GM12878 (cell line): Measurements from ENCODE around the gene PHF21B.
"Not testable (repeated sequence)": the region's sequence is repeated elsewhere in the genome, so short reads cannot be mapped to it uniquely, and the experiment has no call there.

ENCODE experiments used
- CEBPZ ChIP-seq: fragments of 150-350 bp; IDR thresholded peaks from 2 replicates; pipeline ENCODE4 v1.6.1; 2016; ENCODE audit warnings: low read depth, low read length
- CTCF ChIP-seq, 3 experiments: IDR thresholded peaks in 2 of 3; conservative IDR thresholded peaks in 1 of 3; 2 replicates each; pipeline ENCODE4 v1.5.1; 2011; ENCODE audit warnings: low read depth in 3 of 3, low read length in 3 of 3, mild to moderate bottlenecking in 3 of 3, control low read depth in 2 of 3, moderate library complexity in 2 of 3, inconsistent platforms in 1 of 3, mixed read lengths in 1 of 3; ENCODE audit not compliant: control insufficient read depth in 2 of 3, insufficient read depth in 1 of 3; ENCODE audit errors: extremely low read depth in 1 of 3
- ELK1 ChIP-seq: IDR thresholded peaks from 2 replicates; pipeline ENCODE4 v1.6.1; 2012; ENCODE audit warnings: low read depth, low read length, improper control_type of control experiment
- ESRRA ChIP-seq: IDR thresholded peaks from 2 replicates; pipeline ENCODE4 v1.6.1; 2012; ENCODE audit warnings: mild to moderate bottlenecking, low read length, improper control_type of control experiment
- KDM1A ChIP-seq: fragments of 200-600 bp; sonication (generic); IDR thresholded peaks from 2 replicates; pipeline ENCODE4 v1.6.1; 2016; ENCODE audit warnings: borderline replicate concordance
- MAX ChIP-seq: IDR thresholded peaks from 2 replicates; pipeline ENCODE4 v1.6.1; 2012; ENCODE audit warnings: low read depth, low read length, improper control_type of control experiment
- MTA2 ChIP-seq: fragments of 450-650 bp; IDR thresholded peaks from 2 replicates; pipeline ENCODE4 v1.6.1; 2016; ENCODE audit warnings: low read depth, mild to moderate bottlenecking, moderate library complexity
- PKNOX1 ChIP-seq: fragments of 450-650 bp; IDR thresholded peaks from 2 replicates; pipeline ENCODE4 v1.6.1; 2016; ENCODE audit warnings: mild to moderate bottlenecking
- POLR2A ChIP-seq: IDR thresholded peaks from 2 replicates; pipeline ENCODE4 v1.6.1; 2011; ENCODE audit warnings: low read depth, mild to moderate bottlenecking, low read length
- RAD21 ChIP-seq: IDR thresholded peaks from 2 replicates; pipeline ENCODE4 v1.6.1; 2011; ENCODE audit warnings: mild to moderate bottlenecking, low read depth, low read length, moderate library complexity; ENCODE audit not compliant: insufficient read depth
- REST ChIP-seq: IDR thresholded peaks from 2 replicates; pipeline ENCODE4 v1.6.1; 2012; ENCODE audit warnings: mild to moderate bottlenecking, low read depth, low read length
- TAF1 ChIP-seq: IDR thresholded peaks from 2 replicates; pipeline ENCODE4 v1.6.1; 2011; ENCODE audit warnings: mild to moderate bottlenecking, low read depth, low read length, borderline replicate concordance

GRCh38 chr22:44921766-44922165 is 88.0 kb downstream of the PHF21B start:
- TF ChIP-seq POLR2A; TAF1; REST; RAD21; CEBPZ; PKNOX1; ELK1; KDM1A; MAX; MTA2; CTCF (IDR thresholded peaks at IDR 0.05 in 2 of 3, conservative IDR thresholded peaks at IDR 0.05 in 1 of 3; ENCODE audit: control insufficient read depth in 2 of 3, extremely low read depth in 1 of 3, insufficient read depth in 1 of 3, low read depth in 3 of 3, low read length in 3 of 3); ESRRA: not testable (repeated sequence)
